Muscle layer of colon (tissue), 2 donors: Measurements from ENCODE around the gene NECAB2.

Experiments
- H3K27ac ChIP-seq: one replicate; pipeline ENCODE4 v1.7.0; 2013; ENCODE audit warnings: low read depth, mild to moderate bottlenecking, low read length, moderate library complexity
- H3K27me3 ChIP-seq, 2 donors: one replicate each; pipeline ENCODE4 v1.7.0; 2013; ENCODE audit warnings: low read length in 2 of 2, mild to moderate bottlenecking in 2 of 2; ENCODE audit not compliant: insufficient read depth in 2 of 2, control insufficient read depth in 1 of 2
- H3K36me3 ChIP-seq: one replicate; pipeline ENCODE4 v1.7.0; 2013; ENCODE audit warnings: mild to moderate bottlenecking, low read length; ENCODE audit not compliant: insufficient read depth
- H3K4me1 ChIP-seq: one replicate; pipeline ENCODE4 v1.7.0; 2013; ENCODE audit warnings: mild to moderate bottlenecking, low read length; ENCODE audit not compliant: insufficient read depth
- H3K4me3 ChIP-seq, 2 donors: one replicate each; pipeline ENCODE4 v1.7.0; 2013; ENCODE audit warnings: low read length in 2 of 2, low read depth in 1 of 2, mild to moderate bottlenecking in 1 of 2, moderate library complexity in 1 of 2
- H3K9ac ChIP-seq: one replicate; pipeline ENCODE4 v1.7.0; 2013; ENCODE audit warnings: low read length
- H3K9me3 ChIP-seq: one replicate; pipeline ENCODE4 v1.7.0; 2013; ENCODE audit warnings: mild to moderate bottlenecking, low read length
- donor health status: abdominal sarcoma.
- donor health status: Adenocarcinoma of cecum.

NECAB2 gene

DNA sequence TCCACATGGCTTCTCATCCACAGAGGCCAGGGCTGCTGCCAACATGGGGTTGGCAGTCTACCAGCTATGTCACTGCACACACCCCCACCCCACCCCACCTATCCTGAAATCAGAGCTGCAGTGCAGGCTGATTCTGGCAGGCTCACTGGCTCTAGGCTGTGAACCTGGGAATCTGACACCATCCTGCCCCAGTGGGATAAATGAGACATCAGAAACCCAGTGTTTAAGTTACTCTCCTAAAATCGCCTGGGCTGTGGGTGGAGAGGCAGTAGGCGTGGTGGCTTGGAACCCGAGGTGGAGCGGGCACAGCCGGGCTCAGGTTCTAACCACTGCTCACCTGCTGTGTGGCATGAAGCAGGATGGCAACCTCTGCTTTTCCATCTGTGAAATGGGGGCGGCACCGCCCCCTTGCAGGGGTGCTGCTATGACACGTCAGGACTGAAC is 69.0 kb downstream of the NECAB2 start:
- H3K9me3 ChIP-seq = no peaks in the 10 kb centered on the region
- H3K4me3 ChIP-seq = no peak overlapping the region
- no peaks in the 10 kb centered on the region for H3K27me3 ChIP-seq

DNA sequence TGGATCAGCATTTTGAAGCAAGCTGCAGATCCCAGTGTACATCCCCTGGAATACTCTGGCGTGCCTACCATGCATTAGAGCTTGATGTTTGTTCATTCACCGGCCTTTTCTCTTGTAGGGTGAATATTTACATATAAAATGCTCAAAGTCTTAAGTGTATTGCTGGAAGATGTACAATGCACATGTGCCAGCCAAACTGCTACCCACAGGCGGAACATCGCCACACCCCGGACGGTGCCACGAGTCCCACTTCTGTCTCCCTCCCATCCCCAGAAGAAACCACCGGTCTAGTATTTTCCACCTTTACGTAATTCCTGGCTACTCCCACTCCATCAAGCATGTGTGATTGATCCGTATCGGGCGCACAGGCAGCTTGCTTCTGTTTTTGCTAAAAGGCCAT is 70.4 kb downstream of the NECAB2 start:
- H3K4me3 ChIP-seq = no peak overlapping the region
- H3K36me3 ChIP-seq = no peaks in the 10 kb centered on the region
- H3K9me3 ChIP-seq = no peaks in the 10 kb centered on the region
- H3K9ac ChIP-seq = no peak overlapping the region
- H3K4me1 ChIP-seq = no peaks in the 10 kb centered on the region
- H3K27ac ChIP-seq = no peak overlapping the region
- peaks cover 0 to 5% of the 10 kb centered on the region in 2 donors for H3K27me3 ChIP-seq

More for the DNA sequence above, 69.0 kb downstream of the NECAB2 start:
- no peaks in the 10 kb centered on the region for H3K4me1 ChIP-seq
- H3K9ac ChIP-seq = no peak overlapping the region
- no peaks in the 10 kb centered on the region for H3K36me3 ChIP-seq
- H3K27ac ChIP-seq = no peak overlapping the region

- peaks cover 0 to 5% of the 10 kb centered on the region in 2 donors for H3K27me3 ChIP-seq
- no peak overlapping the region for H3K27ac ChIP-seq
These were observed 71.7 kb downstream of the NECAB2 start for GRCh38 chr16:84039696-84040095.

DNA sequence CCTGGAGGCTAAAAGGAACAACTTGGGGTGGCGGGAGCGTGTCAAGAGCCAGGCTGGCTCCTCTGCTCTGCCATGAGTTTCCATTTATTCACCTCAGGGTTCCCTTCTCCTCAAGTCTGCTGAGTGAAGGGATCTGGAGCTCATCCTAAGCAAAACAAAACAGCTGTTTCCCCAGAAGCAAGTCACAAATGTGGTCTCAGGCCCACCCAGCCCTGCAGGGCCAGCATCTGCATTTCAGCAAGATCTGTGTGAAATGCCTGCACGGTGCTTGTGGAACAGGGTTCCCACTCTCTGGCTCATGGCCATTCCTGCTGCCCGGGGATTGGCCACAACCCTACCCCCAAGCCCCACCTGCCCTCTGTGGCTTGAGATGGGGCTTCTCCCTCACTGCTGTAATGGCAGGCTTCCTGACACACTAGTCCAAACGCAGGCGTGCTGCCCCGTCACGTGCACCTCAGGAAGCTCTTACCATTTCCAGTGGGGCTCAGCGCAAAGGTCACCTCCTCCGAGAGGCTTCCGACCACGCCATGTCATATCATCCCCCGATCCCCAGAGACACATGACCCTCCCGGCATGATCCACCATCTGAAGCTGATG is 72.3 kb downstream of the NECAB2 start:
- Histone ChIP-seq H3K27ac (no peak overlapping the region), H3K4me1 (no peaks in the 10 kb centered on the region), H3K9me3 (no peaks in the 10 kb centered on the region), H3K36me3 (no peaks in the 10 kb centered on the region), H3K27me3 (peaks cover 0 to 5% of the 10 kb centered on the region in 2 donors), H3K4me3 (no peak overlapping the region), H3K9ac (no peak overlapping the region)

More at GRCh38 chr16:84039696-84040095, 71.7 kb downstream of the NECAB2 start:
- Histone ChIP-seq H3K36me3 (no peaks in the 10 kb centered on the region), H3K4me3 (no peak overlapping the region), H3K9ac (no peak overlapping the region), H3K4me1 (no peaks in the 10 kb centered on the region), H3K9me3 (no peaks in the 10 kb centered on the region)

GRCh38 chr16:84040823-84041820 is 73.1 kb downstream of the NECAB2 start:
- Histone ChIP-seq H3K9ac (no peak overlapping the region), H3K4me1 (no peaks in the 10 kb centered on the region), H3K27me3 (peaks cover 0 to 5% of the 10 kb centered on the region in 2 donors), H3K27ac (no peak overlapping the region), H3K9me3 (no peaks in the 10 kb centered on the region), H3K36me3 (no peaks in the 10 kb centered on the region), H3K4me3 (no peak overlapping the region)

- Histone ChIP-seq H3K9ac (no peak overlapping the region), H3K27ac (no peak overlapping the region), H3K36me3 (no peaks in the 10 kb centered on the region), H3K9me3 (no peaks in the 10 kb centered on the region), H3K4me3 (no peak overlapping the region), H3K4me1 (no peaks in the 10 kb centered on the region), H3K27me3 (peaks cover 0 to 5% of the 10 kb centered on the region in 2 donors)
These were observed 73.8 kb downstream of the NECAB2 start for GRCh38 chr16:84041881-84042280.

GRCh38 chr16:84042308-84042878 is 74.3 kb downstream of the NECAB2 start, which contains the start of gene SLC38A8:
Gene SLC38A8 (minus strand): TSS chr16:84042795. CDS start chr16:84042157, 638 bp downstream.
- Histone ChIP-seq H3K27ac (no peak within 1 kb of the TSS), H3K4me1 (no peaks in the 10 kb centered on the region), H3K9me3 (no peaks in the 10 kb centered on the region), H3K4me3 (no peak within 1 kb of the TSS), H3K9ac (no peak within 1 kb of the TSS), H3K27me3 (peaks cover 0 to 5% of the 10 kb centered on the region in 2 donors), H3K36me3 (no peaks in the 10 kb centered on the region)

DNA sequence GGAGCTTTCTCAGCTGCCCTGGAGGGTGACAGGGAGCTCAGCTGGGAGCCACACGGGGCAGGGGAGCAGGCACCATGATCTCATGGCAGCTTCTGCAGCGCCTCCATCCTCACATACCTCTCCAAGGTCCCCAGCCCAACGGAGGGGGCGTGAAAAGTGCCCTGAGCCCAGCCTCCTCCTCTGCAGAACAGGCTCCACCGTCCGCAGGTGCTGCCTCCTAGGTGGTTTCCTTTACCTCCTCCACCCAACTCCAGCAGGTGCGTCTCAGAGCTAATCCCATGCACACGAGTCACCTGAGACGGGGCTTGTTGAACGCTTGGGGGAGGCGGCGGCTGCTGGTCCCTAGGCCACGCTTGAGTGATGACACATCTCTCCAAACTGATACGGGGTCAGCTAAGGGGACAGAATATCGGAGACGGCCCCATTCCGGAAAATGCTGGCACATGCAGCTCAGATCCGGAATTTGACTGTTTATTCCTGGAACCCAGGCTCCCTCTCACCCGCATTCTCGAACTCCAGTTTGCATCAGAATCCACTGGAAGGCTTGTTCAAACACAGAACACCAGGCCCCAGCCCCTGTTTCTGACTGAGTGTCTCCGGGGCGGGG is 74.9 kb downstream of the NECAB2 start:
- peaks cover 0 to 5% of the 10 kb centered on the region in 2 donors for H3K27me3 ChIP-seq
- peaks cover 5% of the 10 kb centered on the region for H3K36me3 ChIP-seq
- no peak overlapping the region for H3K4me3 ChIP-seq
- no peaks in the 10 kb centered on the region for H3K9me3 ChIP-seq
- no peaks in the 10 kb centered on the region for H3K4me1 ChIP-seq
- no peak overlapping the region for H3K27ac ChIP-seq
- no peak overlapping the region for H3K9ac ChIP-seq

DNA sequence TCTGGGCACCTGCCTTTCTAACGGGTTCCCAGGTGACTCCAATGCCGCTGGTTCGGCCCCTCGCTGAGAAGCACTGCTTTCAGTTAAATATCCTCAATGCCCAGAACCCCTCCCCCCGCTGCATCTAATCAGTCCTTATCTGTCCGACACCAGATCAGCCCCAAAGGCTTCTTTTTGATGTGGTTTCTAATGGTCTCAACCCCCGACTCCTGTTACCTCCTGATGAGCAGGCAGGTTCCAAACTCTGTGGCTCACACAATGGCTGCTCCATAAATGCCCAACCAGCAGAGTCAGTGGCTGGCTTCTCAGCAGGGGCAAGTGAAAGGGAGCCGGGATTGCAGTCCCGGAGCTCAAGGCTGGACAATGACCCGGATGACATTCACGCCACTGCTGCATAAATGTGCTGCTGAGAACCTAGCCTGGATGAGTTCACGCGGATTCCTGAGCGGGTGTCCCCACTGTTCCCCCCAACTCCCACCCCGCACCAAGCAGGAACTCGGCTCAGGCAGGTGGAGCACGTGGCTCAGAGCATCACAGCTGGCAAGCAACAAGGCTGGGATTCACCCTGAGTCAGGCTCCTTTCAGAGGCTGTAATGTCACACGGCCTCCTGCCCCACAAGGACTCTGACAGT is 75.6 kb downstream of the NECAB2 start:
- H3K4me1 ChIP-seq = no peaks in the 10 kb centered on the region
- H3K27ac ChIP-seq = no peak overlapping the region
- no peaks in the 10 kb centered on the region for H3K9me3 ChIP-seq
- no peak overlapping the region for H3K4me3 ChIP-seq
- H3K9ac ChIP-seq = no peak overlapping the region
- H3K36me3 ChIP-seq = peaks cover 10% of the 10 kb centered on the region
- peaks cover 0 to 5% of the 10 kb centered on the region in 2 donors for H3K27me3 ChIP-seq

DNA sequence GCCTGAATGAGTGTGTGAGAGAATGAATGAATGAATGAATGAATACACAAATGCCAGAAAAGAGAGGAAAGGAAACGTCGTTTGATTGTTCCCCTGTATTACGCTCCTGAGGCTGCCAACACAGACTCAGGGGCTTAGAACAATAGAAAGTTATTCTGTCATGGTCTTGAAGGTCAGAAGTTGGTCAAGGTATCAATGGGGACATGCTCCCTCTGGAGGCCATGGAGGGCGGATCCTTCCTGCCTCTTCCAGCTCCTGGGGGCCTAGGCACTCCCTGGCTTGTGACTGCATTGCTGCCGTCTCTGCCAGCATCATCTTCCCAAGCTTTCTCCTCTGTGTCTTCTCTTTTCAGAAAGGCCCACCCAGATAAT is 76.1 kb downstream of the NECAB2 start:
- no peak overlapping the region for H3K9ac ChIP-seq

More for the DNA sequence above, 76.1 kb downstream of the NECAB2 start:
- Histone ChIP-seq H3K27ac (no peak overlapping the region), H3K36me3 (peaks cover 11% of the 10 kb centered on the region), H3K4me3 (no peak overlapping the region), H3K9me3 (no peaks in the 10 kb centered on the region), H3K4me1 (no peaks in the 10 kb centered on the region), H3K27me3 (peaks cover 0 to 5% of the 10 kb centered on the region in 2 donors)
